ENCODE data around the gene SH3PXD2A.

The SH3PXD2A gene

GRCh38 chr10:103593022-103593570 lies 262.3 kb downstream of the SH3PXD2A start:
- no peak for DNase-seq

- DNase-seq: peak; percentile 5
These were observed 263.0 kb downstream of the SH3PXD2A start for GRCh38 chr10:103592186-103593021.

- no peak for DNase-seq
These were observed 264.6 kb downstream of the SH3PXD2A start for GRCh38 chr10:103590744-103591291.

- DNase-seq: no peak
These were observed 265.3 kb downstream of the SH3PXD2A start for GRCh38 chr10:103590060-103590459.

- DNase-seq: no peak
These were observed 266.2 kb downstream of the SH3PXD2A start for GRCh38 chr10:103589074-103589630.

- DNase-seq: no peak
These were observed 268.3 kb downstream of the SH3PXD2A start for GRCh38 chr10:103587073-103587472.

GRCh38 chr10:103585011-103585405 lies 270.4 kb downstream of the SH3PXD2A start:
- no peak for DNase-seq

GRCh38 chr10:103584216-103585010 lies 271.0 kb downstream of the SH3PXD2A start:
- DNase-seq: no peak

GRCh38 chr10:103583871-103584215 lies 271.5 kb downstream of the SH3PXD2A start:
- DNase-seq: no peak

- DNase-seq: no peak
These were observed 272.8 kb downstream of the SH3PXD2A start for GRCh38 chr10:103582331-103583123.

GRCh38 chr10:103581499-103581898 lies 273.9 kb downstream of the SH3PXD2A start:
- DNase-seq: no peak

- DNase-seq: no peak
These were observed 274.9 kb downstream of the SH3PXD2A start for GRCh38 chr10:103580430-103580829.

GRCh38 chr10:103580011-103580410 lies 275.4 kb downstream of the SH3PXD2A start:
- no peak for DNase-seq

GRCh38 chr10:103578782-103579382 lies 276.5 kb downstream of the SH3PXD2A start:
- DNase-seq: peak; percentile 23

- DNase-seq: peak; percentile 73
These were observed 278.5 kb downstream of the SH3PXD2A start for GRCh38 chr10:103576862-103577261.

GRCh38 chr10:103576076-103576471 lies 279.3 kb downstream of the SH3PXD2A start:
- no peak for DNase-seq

- peak; percentile 81 for DNase-seq
These were observed 279.8 kb downstream of the SH3PXD2A start for GRCh38 chr10:103575416-103576075.

- no peak for DNase-seq
These were observed 281.0 kb downstream of the SH3PXD2A start for GRCh38 chr10:103574097-103575061.

GRCh38 chr10:103573205-103573487 lies 282.2 kb downstream of the SH3PXD2A start:
- no peak for DNase-seq

Measured in NCI-H1092 treated with DMSO at 0.1 percent for 48 hours (cell line).